Measurements from ENCODE around the gene PES1. TPM values are rescaled to one million over a fixed set of nuclear protein-coding genes. Genes with fewer than 3 reads are reported as not detected.
"Not testable (repeated sequence)": the region's sequence is repeated elsewhere in the genome, so short reads cannot be mapped to it uniquely, and the experiment has no call there.

Gene PES1
- total RNA-seq, 1 donor from 2014 or later = 88.7 TPM

DNA sequence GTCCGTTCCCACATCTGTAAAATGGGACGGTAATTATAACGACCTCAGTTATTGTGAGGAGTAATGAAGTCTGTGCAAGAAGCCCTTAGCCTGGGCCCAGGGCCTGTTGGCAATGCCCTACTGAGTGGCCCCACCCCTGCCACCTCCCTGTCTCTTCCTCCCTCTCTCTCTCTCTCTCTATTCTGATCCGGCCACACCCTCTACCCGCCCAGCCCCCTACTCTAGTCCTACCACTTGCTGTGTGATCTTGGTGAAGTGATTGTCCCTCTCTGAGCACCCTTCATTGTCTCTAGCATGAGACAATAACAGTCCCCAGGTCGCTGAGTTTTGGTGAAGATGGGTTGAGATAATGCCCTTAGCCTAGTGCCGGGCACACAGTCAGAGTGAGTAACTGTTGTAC lies 37.7 kb downstream of the PES1 start:
- Mint-ChIP-seq H3K9me3 (ENCODE audit: unreplicated experiment) (no peaks in the 10 kb centered on the region), H3K36me3 (ENCODE audit: low read depth, unreplicated experiment) (no peaks in the 10 kb centered on the region)

GRCh38 chr22:30552719-30553118 lies 39.0 kb downstream of the PES1 start:
- H4K20me1 ChIP-seq (ENCODE audit: insufficient read depth, low read length) = no peaks in the 10 kb centered on the region
- no peaks in the 10 kb centered on the region for H3K9me3 ChIP-seq (ENCODE audit: insufficient read depth, low read depth, low read length)
- H3K4me3 ChIP-seq (ENCODE audit: insufficient read depth, low read depth, low read length) = no peak overlapping the region
- DNase-seq (ENCODE audit: low read depth) (no peak), FAIRE-seq (no peak)
- no peak overlapping the region for H3K27ac Mint-ChIP-seq (ENCODE audit: unreplicated experiment)
- no peaks in the 10 kb centered on the region for H3K9me3 Mint-ChIP-seq (ENCODE audit: unreplicated experiment)
- TF ChIP-seq EZH2 (IDR thresholded peaks at IDR 0.05; ENCODE audit: insufficient read depth, low read length) = no peak
- no peak for TF ChIP-seq CTCF (IDR thresholded peaks at IDR 0.05; ENCODE audit: insufficient read depth, low read depth, low read length)
- H3K27ac ChIP-seq (ENCODE audit: low read depth, low read length) = no peak overlapping the region
- no peaks in the 10 kb centered on the region for H3K4me1 ChIP-seq (ENCODE audit: insufficient read depth, low read length)
- no peak overlapping the region for H3K9ac ChIP-seq (ENCODE audit: low read length)
- H3K36me3 ChIP-seq (ENCODE audit: insufficient read depth, low read length) = no peaks in the 10 kb centered on the region
- no peaks in the 10 kb centered on the region for H3K4me1 Mint-ChIP-seq (ENCODE audit: low read depth, unreplicated experiment)
- H3K79me2 ChIP-seq (ENCODE audit: insufficient read depth, low read length) = no peaks in the 10 kb centered on the region
- peaks cover 10% of the 10 kb centered on the region for H3K27me3 Mint-ChIP-seq (ENCODE audit: low read depth, unreplicated experiment)
- peaks cover 6% of the 10 kb centered on the region for H3K27me3 ChIP-seq (ENCODE audit: insufficient read depth, low read length)
- H3K4me2 ChIP-seq (ENCODE audit: low read length) = no peak overlapping the region
- H3K4me3 Mint-ChIP-seq (ENCODE audit: unreplicated experiment) = no peak overlapping the region
- H2AFZ ChIP-seq (ENCODE audit: low read depth, low read length) = no peak overlapping the region
- H3K36me3 Mint-ChIP-seq (ENCODE audit: low read depth, unreplicated experiment) = no peaks in the 10 kb centered on the region

More for the DNA sequence above, 37.7 kb downstream of the PES1 start:
- H3K4me1 Mint-ChIP-seq (ENCODE audit: low read depth, unreplicated experiment) = no peaks in the 10 kb centered on the region
- H3K4me3 ChIP-seq (ENCODE audit: insufficient read depth, low read depth, low read length) = no peak overlapping the region
- H3K27me3 ChIP-seq (ENCODE audit: insufficient read depth, low read length) = peaks cover 6% of the 10 kb centered on the region
- no peak overlapping the region for H2AFZ ChIP-seq (ENCODE audit: low read depth, low read length)
- no peak overlapping the region for H3K27ac ChIP-seq (ENCODE audit: low read depth, low read length)
- no peaks in the 10 kb centered on the region for H4K20me1 ChIP-seq (ENCODE audit: insufficient read depth, low read length)
- DNase-seq (ENCODE audit: low read depth) = no peak
- no peak overlapping the region for H3K4me2 ChIP-seq (ENCODE audit: low read length)
- no peak for FAIRE-seq
- H3K79me2 ChIP-seq (ENCODE audit: insufficient read depth, low read length) = no peaks in the 10 kb centered on the region
- no peaks in the 10 kb centered on the region for H3K4me1 ChIP-seq (ENCODE audit: insufficient read depth, low read length)
- H3K36me3 ChIP-seq (ENCODE audit: insufficient read depth, low read length) = no peaks in the 10 kb centered on the region
- peaks cover 6% of the 10 kb centered on the region for H3K27me3 Mint-ChIP-seq (ENCODE audit: low read depth, unreplicated experiment)
- TF ChIP-seq CTCF (IDR thresholded peaks at IDR 0.05; ENCODE audit: insufficient read depth, low read depth, low read length) (no peak), EZH2 (IDR thresholded peaks at IDR 0.05; ENCODE audit: insufficient read depth, low read length) (no peak)
- no peak overlapping the region for H3K4me3 Mint-ChIP-seq (ENCODE audit: unreplicated experiment)
- no peaks in the 10 kb centered on the region for H3K9me3 ChIP-seq (ENCODE audit: insufficient read depth, low read depth, low read length)
- H3K9ac ChIP-seq (ENCODE audit: low read length) = no peak overlapping the region
- no peak overlapping the region for H3K27ac Mint-ChIP-seq (ENCODE audit: unreplicated experiment)

- not testable (repeated sequence) for H4K20me1 ChIP-seq (ENCODE audit: insufficient read depth, low read length); H3K27ac ChIP-seq (ENCODE audit: low read depth, low read length); FAIRE-seq; H3K9ac ChIP-seq (ENCODE audit: low read length); H3K4me3 Mint-ChIP-seq (ENCODE audit: unreplicated experiment); H3K79me2 ChIP-seq (ENCODE audit: insufficient read depth, low read length); H3K4me1 ChIP-seq (ENCODE audit: insufficient read depth, low read length); H3K36me3 ChIP-seq (ENCODE audit: insufficient read depth, low read length); H2AFZ ChIP-seq (ENCODE audit: low read depth, low read length); H3K4me2 ChIP-seq (ENCODE audit: low read length); H3K9me3 ChIP-seq (ENCODE audit: insufficient read depth, low read depth, low read length); H3K27me3 ChIP-seq (ENCODE audit: insufficient read depth, low read length); H3K4me1 Mint-ChIP-seq (ENCODE audit: low read depth, unreplicated experiment); H3K4me3 ChIP-seq (ENCODE audit: insufficient read depth, low read depth, low read length); H3K9me3 Mint-ChIP-seq (ENCODE audit: unreplicated experiment); H3K27ac Mint-ChIP-seq (ENCODE audit: unreplicated experiment); DNase-seq (ENCODE audit: low read depth); H3K36me3 Mint-ChIP-seq (ENCODE audit: low read depth, unreplicated experiment)
- peaks cover 17% of the 10 kb centered on the region for H3K27me3 Mint-ChIP-seq (ENCODE audit: low read depth, unreplicated experiment)
Measured at GRCh38 chr22:30551813-30552212, 39.9 kb downstream of the PES1 start.

All from astrocyte (in vitro differentiated cells and primary cell).